ENCODE data around the gene MAP4K3.

GRCh38 chr2:39217192-39217550, 219.9 kb downstream of the MAP4K3 start:
- TF ChIP-seq, protein P1, sequence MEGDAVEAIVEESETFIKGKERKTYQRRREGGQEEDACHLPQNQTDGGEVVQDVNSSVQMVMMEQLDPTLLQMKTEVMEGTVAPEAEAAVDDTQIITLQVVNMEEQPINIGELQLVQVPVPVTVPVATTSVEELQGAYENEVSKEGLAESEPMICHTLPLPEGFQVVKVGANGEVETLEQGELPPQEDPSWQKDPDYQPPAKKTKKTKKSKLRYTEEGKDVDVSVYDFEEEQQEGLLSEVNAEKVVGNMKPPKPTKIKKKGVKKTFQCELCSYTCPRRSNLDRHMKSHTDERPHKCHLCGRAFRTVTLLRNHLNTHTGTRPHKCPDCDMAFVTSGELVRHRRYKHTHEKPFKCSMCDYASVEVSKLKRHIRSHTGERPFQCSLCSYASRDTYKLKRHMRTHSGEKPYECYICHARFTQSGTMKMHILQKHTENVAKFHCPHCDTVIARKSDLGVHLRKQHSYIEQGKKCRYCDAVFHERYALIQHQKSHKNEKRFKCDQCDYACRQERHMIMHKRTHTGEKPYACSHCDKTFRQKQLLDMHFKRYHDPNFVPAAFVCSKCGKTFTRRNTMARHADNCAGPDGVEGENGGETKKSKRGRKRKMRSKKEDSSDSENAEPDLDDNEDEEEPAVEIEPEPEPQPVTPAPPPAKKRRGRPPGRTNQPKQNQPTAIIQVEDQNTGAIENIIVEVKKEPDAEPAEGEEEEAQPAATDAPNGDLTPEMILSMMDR (IDR thresholded peaks at IDR 0.05; ENCODE audit: insufficient read depth, low read length) = no peak
- no peak for TF ChIP-seq REST (IDR thresholded peaks at IDR 0.05; ENCODE audit: insufficient replicate concordance, low read depth)

Data from HL-60 (cell line).